ENCODE measurements around the gene GRID1.

- TF ChIP-seq POLR2A (IDR thresholded peaks at IDR 0.05) (no peak), POLR2AphosphoS5 (IDR thresholded peaks at IDR 0.05) (no peak)
Measured at GRCh38 chr10:85612833-85613232, 753.8 kb downstream of the GRID1 start.
